Measurements from ENCODE around the gene FILIP1L.

The FILIP1L gene

DNA sequence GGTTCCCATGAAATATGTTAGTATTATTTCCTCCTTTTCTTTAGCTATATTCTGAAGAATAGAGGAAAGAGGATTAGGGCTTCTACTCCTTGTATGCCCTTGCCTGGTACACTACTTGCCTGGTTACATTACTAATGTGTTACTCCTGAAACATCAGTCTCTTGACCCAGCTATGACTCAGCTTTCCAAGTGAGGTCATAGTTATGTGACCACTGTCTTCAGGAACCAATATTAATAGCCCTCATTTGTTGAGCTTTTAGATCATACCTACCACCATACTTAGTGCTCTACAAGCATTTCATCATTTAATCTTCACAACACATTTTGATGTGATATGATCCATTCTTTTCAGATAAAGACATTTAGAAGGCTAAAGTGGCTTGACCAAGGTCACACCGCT, 236.3 kb downstream of the FILIP1L start:
- no peak for DNase-seq

DNA sequence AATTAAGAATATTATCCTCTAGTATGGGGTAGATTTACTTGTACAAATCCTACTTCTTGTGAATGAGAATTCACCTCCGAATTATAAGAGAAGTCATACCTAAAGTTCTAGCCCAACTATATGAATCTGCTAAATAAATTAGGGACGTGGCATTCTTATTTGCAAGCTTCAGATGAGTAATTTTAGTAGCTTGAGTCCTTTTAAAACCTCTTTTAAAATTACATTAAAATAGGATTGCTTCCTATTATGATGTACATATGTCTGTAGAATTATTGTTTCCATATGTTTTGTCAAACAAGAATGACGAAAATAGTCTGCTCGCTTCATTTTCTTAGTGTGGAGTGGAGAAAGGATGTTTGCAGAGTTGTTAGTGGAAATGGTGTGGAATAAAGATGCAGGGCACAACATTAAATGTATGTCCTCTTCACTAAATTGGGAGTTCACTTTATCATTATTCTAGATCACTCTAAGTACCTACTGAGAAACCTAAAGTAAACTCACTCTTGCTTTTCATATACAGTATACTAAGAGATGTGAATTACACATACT, 237.2 kb downstream of the FILIP1L start:
- no peak for DNase-seq

DNA sequence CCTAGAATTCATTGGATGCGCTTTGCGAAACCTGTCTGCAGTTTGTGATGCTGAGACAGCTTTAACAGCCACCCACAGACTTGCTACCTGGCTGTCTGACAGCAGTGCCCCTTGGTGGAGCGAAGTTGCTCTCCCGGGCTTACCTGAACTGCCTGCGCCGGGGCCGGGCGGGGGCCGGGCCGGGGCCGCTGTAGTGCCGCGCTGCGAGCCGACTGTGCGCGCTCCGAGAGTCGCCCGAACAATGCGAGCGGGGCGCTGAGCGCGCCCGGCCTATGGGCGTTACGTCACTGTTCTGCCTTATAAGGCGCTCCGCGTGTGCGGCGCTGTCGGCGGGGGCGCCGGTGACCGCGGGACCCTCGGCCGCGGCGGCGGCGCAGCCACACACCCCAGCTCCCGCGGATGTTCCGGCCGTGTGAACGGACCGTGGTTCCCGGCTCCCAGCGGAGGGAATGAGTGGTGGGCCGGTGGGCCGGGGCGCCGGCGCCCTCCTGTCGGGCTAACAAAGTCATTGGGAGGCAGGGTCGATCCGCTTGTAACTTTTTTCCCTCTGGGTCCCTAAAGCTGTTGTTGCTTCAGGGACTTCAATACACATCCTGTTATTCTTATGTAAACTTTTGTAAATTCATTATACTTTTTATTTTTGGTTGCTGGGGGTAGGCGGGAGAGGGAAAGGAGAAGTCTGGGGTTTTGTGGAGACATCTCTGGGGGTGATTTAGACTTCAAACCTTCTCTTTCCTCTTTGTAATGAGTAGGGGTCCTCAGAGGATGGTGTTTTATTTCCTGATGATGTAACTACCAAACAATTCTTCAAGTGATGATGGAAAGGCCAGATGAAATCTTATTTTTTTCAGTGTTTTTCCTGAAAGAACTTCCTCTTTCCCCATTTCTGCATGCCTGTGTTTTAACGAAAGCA, 238.1 kb downstream of the FILIP1L start:
- peak; percentile 19 for DNase-seq

DNA sequence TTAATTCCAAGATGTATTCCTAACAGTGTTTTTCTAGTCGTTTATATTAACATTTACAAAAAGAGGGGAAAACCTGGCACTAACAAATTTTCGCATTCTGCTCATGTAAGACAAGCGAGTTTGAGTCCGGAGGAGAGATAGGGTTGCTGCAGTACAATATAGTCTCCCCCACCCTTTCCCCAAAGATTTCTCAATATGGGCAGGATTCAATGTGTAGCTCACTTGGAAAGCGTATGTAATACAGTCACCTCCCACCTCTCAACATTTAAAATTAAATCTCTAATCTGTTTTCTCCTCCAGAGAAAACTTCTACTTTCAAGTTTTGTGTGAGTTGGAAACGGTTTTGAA, 238.7 kb downstream of the FILIP1L start:
- DNase-seq = no peak

DNA sequence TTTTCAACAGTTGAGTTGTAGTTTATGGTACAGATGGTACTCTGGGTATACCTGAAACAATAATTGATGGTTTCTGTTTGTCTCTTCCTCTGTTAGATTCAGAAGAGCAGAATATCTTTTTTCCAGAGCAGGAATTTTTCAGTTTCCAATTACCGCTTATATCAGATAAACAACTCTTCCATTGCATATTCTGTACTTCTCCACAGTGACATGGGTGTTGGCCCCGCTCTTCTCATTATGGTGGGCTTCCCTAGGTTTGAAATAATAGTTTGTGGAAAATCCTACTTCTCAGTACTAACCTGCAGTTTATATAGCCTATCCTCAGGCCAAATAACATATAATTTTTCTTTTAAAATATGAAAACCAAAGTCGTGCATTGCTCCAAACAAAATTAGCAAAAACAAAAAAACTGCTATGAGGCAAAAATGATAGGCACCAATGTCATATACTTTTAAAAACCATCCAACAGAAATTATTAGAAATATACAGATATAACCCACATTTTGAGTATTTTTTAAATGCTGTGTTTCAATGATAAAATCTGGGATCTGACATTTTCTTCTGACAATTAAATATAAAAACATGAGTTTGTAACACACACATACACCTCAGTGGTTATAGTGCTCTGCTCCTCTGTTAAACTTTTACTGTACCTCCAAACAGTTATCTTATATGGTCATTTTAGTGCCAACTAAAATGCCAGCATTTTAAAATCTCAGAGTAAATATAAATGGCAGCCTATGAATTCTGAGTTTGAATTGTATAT, 239.9 kb downstream of the FILIP1L start:
- DNase-seq = no peak

DNA sequence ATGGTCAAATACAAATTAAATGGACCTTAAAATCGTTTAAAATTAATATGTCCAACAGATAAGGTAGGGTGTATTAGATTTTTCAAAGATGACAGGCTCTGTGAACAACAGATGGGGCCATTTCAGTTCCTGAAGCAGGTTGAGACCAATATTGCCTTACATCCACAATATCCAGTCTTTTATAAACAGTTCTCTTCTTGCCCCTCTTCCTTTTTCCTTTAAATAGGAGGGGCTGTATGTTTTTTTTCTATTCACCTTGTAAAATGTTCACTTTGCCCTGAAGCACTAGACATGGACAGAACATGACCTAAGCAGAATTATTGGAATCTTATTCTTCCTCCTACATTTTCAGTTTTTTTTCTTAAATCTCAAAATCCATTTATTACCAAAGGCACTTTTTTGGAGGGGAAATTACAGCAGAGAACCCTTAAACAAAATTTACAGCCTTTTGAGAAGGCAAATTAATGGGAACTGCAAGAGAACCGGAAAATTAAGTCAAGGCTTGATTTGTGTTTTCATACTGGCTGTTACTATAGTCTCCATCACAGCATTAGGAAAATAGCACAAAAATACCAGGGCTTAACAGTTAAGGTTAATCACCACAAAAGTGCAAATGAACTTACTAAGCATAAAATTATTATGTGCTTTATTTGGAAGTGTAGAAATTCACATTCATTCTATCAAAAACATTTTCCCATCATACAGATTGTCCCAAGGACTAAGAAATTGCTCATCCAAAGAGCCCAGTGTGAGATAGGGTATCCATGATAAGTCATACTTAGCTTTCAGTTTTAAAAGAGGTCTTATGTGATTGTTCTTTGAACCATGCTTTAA, 240.8 kb downstream of the FILIP1L start:
- DNase-seq = no peak

DNA sequence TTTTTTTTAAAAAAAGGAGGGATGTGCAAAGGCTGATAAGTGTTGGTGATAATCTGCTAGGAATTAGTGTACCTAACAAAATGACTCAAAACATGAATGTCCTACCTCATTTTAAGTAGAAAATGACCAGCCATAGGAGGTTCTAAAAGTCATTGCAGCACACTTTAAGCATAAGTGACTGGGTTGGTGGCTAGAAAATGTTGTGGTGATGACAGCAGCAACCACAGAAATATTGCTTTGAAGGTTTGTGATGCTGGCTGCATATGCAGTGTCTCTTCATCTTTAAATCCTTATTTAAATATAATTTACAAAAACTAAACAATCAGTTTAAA, 241.4 kb downstream of the FILIP1L start:
- DNase-seq = no peak

DNA sequence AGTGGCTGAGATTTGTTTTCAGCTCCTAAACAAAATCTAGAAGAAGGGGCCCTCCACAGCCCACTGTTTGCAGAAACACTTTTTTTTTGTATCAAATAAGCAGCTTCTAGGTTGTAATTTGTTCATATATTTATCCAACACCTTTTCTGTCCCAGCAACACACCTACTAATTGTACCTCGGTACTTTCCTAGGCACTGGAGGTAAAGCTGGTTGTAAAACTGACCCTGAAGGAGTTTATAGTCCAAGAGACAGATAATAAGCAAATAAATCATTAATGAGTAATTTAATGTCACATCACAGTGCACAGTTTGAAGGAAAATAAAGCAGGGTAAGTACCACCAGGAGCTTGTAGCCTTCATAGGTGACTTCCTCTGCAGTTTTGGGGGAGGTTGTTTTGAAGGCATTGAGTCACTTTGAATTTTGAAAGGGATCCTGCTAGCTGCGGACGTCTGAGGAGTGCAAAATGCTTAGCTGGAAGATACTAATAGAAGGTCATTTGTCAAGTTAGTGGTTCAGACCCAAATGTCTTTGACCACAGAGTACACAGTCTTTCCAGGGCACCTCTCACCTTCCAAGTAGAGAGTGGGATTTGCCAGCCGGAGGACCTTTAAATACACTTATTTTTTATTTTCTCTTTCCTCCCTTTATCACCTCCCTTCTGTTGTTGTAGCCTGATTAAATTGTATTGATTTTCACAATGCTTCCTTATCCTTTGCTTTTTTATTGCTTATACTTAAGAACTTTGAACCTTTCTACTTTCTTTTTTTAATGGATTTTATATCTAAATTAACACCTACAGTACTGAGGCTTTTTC, 242.9 kb downstream of the FILIP1L start:
- no peak for DNase-seq

DNA sequence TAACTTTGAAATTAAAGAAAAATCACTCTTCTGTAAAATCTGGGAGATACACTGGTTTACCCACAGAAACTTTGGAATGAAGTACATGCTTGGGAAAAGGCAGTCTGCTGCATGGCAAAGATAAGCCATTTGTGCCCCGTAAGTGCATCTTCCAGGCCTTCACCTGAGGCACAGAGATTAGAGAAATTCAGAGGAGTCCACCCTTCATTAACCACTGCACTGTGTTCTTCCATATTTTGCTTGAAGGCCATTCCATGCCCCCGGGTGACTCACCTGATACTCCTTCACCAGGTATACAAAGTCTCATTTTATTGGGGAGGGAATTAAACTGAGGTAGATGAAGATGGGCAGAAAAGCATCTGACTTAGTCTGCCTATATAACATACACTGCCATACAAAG, 243.6 kb downstream of the FILIP1L start:
- DNase-seq = no peak

DNA sequence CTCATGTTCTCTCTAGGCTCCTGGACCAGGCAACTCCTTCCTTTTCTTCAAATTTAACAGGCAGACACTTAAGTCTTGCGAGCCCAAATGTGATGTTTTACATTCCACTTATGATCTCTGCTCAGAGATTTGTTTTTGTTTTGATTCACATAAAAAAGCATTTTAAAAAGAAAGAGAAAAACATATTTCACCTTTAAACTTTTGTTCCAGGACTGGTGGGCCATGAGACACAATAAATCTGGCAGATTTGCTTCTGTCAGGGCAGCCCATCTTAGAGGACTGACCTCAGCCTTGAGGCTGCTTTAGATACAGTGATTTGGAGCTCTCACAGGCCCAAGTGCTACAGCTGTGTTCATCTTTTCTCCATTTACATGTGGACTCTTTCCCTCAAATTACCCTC, 244.7 kb downstream of the FILIP1L start:
- no peak for DNase-seq

DNA sequence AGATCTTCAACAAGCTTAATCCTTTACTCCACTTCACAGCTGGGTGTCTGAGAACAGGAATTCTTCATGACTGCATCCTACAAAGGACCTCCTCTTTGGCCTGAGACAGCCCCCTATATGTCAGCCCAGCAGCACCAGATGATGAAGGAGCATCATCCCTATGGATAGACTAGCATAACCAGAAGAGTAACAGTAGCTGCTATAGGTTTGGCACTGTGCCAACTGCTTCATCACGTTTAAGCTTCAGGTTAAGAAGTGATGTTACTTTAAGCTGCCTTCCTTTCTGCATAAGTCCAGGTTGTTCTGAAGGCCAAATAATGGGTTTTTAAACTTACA, 246.0 kb downstream of the FILIP1L start:
- no peak for DNase-seq

DNA sequence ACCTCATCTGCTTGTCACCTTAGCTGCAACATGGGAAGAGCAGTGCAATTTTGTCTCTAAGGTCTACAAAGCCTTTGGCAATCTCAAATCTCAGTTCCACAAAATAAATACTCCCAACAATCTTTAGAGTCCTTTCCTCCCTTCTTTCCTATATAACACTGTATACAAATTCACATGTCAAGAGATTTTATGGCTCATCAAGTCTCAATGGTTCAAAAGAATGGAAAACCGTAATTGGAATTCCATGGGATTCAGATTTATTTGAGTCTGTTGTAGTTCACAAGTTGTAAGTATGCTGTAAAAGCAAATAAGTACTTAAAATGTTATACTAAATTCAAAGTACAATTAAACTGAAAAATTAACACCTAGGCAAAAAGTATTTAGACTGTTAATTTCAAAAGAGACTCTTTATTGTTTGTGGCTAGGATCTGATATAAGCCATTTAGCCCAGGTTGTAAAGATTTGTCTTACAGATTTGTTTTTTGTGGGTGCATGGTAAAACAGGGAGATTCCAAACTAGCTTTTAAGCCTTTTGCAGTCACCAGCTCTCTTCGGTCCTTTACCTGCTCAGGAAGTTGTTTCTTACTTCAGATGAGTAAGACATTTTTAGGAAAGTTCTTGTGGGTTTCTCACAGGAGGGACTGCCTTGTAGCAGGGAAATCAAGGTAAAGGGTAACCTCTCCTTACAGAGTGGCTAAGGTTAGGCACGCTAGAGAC, 246.5 kb downstream of the FILIP1L start:
- no peak for DNase-seq

DNA sequence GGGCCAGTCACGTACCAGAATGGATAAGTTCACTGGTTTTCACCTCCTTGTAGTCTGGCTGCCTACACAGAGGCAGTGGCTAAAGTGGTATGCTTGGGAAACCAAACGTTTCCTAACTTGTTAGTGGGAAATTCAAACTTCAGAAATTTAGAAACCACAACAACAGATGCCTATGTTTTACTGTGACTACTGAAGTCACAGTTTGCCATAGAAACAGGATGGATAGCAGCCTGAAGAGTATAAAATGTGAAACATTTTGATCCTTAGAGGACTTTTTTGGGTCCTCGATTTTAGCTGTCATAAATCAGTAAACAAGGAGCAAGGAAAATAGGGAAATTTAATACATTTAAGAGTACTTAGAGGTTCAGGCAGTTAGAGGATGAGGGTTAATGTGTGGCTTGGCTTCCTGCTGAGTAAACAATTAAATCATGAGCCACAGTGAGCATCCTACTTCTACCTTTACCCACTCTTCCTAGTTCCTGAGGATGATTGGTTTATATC, 248.0 kb downstream of the FILIP1L start:
- peak; percentile 54 for DNase-seq

DNA sequence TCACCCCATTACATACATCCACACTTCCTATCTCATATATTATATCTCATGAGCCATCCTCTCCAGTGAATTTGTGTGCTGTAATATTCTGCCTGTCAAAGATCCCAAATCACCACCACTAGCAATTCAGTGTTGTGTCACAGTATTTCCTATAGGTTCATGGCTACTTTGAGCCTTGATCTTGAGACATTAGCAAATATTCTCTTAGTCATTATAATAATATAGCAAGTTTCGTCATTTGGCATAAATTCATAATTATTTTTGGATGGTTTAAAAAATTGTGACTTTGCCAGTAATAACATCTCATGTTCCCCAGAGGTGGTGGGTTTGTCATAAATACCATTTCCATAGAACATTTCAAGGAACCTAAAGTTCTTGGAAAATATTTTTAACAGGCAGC, 249.0 kb downstream of the FILIP1L start:
- no peak for DNase-seq

DNA sequence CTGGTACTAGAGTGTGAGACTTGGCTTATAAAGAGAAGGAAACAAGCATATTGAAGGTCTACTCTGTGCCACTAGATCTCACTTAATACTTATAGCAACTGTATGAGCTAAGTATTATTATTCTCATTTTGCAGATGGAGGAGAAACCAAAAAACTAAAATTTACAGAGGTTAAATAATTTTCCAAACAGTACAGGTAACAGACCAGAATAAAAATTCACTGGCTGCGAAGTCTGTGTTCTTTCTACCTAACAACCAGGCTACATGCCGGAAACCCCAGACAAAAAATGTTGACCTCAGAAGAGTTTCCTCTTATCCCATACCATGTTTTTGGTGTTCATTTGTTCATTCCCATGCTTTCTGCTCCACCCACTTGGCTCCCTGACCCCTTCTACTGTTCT, 250.0 kb downstream of the FILIP1L start:
- DNase-seq = no peak

DNA sequence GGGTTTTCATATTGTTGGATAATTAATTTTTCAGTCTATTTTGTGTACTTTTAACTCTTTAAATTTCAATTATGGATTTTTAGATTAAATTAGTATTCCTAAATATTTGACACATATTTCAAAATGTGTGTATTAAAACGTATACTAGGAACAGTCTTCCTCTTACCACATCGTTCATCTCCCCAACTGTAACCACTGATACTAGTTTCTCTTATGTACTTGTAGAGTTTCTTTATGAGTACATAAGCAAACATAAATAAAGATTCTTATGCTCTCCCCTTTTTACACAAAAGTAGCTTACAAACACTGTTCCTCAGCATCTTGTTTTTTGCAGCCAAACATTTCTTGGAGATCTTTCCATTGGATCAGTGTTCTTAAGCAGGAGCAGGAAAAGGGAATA, 250.7 kb downstream of the FILIP1L start:
- no peak for DNase-seq

DNA sequence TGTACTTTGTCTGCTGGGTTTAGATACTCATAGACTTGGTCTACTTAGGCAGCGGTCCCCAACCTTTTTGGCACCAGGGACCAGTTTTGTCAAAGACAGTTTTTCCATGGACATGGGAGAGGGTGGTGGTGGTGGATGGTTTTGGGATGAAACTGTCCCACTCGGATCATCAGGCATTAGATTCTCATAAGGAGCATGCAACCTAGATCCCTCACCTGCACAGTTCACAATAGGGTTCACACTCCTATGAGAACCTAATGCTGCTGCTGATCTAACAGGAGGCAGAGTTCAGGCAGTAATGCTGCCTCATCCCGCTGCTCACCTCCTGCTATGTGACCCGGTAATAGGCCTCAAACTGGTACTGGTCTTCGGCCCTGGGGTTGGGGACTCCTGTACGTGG, 251.3 kb downstream of the FILIP1L start:
- DNase-seq = no peak

DNA sequence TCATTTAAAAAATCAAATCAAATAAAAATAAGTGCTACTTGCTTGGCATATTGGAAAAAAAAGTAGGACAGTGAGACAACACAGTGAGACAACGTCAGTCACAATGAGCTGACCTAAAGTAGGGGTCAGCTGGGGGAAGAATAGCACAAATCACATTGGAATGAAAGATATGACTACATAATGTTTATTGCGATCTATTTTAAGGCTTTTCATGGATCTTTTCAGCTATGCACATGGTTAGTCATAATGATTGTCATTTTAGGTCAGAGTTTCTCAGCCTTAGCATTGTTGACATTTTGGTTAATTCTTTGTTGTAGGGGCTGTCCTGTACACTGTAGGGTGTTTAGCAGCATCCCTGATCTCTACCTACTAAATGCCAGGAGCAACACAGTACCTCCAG, 252.1 kb downstream of the FILIP1L start:
- DNase-seq = no peak

DNA sequence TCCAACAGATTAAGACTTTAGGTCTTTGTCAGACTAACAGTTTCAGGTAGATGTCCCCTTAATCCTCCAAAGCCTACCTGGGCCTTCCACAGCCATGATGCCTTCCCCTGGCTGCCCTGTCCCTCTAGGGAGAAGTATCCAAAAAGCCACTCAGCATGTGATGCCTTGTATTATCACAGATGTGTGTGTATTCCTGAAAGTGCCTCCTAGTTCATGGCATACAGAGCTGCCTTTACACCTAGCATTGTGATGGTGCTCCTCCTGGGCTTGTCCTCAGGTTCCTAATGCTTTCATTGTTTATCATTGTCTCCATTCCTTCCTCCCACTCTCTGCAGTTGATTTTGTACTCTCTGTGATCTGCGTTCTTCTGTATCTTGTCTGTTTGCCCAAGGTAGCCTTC, 253.1 kb downstream of the FILIP1L start:
- DNase-seq = no peak

DNA sequence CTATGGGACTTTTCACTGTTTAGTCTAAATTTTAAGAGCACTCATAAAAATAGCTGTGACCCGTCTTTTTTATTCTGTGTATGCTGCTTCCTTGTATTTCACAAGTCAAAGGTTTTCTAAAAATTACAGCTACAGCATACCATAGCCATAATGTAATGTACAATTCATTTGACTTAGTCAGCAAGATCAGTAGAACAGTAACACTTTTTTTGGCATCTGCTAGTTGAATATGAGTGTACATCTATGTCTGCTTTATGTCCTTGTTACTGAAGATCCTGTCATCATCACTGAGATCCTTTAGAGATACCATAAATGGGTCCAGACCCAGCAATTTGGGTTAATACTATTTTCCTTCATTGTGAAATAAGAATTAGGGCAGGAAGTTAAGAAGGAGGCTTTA, 254.5 kb downstream of the FILIP1L start:
- no peak for DNase-seq

DNA sequence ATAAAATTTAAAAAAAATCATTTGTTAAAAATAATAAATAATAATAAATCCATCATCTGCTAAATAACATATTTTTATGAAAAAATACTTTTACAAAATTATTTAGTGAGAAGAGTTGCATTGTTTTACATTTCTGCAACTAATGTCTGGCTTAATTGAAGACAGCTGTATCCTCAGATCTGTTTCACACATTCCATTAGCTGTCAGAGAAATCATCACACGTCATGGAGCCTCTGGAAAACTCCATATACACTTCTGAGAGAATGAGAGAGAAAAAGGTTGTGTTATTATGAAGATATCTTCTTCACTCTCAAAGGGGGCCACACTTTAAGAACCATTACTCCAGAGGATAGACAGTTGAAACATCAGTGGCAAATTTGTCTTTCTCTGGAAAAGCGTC, 255.8 kb downstream of the FILIP1L start:
- no peak for DNase-seq

DNA sequence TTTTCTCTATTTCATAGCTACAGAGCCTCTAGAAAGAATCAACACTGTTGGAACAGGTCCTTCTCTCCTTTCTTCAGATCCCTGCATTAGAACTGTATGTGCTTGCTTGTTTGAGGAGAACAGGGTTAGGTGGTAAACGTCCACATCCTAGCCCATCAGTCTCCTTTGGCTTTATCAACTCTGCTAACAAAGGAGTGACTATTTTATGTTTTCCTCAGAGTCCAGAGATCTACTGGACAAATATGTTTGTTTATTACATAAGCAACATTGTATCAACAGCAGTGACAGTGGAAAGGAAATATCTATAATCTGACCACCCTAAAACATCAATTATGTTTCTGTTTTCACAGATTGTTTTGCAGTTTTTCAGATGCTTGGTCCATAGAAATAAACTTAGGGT, 257.0 kb downstream of the FILIP1L start:
- no peak for DNase-seq
